GM19239 (cell line): ENCODE results near the gene ATXN1.
"Not testable (repeated sequence)": the region's sequence is repeated elsewhere in the genome, so short reads cannot be mapped to it uniquely, and the experiment has no call there.

Source experiments
- DNase-seq: peaks from one replicate; pipeline ENCODE4 v3.0.0; 2011; ENCODE audit warnings: low spot score; ENCODE audit not compliant: insufficient read length
- FAIRE-seq: peaks from 2 replicates; lab custom pipeline; 2011; peaks lifted over from hg19 to GRCh38; lab: Jason Lieb, UNC

Gene ATXN1

DNA sequence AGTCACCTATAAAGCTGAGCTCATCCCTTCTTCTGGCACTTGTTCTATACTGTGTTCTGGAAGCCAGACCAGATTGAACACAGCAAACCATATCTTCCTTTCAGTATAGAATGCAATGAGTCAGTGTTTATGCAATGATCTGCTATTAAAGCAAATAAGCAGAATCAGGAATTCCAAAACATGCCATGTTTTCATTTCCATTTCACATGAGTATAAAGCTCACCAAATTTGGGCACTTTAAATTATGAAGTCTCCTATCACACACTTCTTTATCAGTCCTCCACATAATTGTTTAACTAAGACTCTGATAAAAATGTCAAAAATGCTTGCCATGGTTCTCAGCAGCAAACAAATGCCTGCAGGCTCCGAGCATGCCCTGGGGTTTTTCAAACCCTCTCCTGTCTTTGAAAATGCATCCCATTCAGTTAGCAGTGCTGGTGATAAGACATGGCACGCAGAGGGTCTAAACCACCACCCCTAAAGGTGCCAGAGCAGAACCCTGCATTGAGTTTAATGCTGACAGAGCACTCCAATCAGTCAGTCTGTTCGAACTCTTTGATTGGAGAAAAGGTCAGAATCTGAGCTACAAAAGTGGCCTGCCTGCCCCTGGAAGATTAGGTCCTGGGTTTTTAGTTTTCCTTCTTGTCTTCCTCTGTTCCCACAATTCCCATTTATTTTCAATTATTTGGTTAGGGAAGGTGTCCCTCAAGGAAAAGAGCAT lies 288.8 kb downstream of the ATXN1 start:
- FAIRE-seq = no peak

GRCh38 chr6:16471910-16472297 lies 289.4 kb downstream of the ATXN1 start:
- no peak for DNase-seq
- FAIRE-seq = no peak

More for the DNA sequence above, 288.8 kb downstream of the ATXN1 start:
- DNase-seq = no peak

- FAIRE-seq (peak; percentile 98), DNase-seq (no peak)
Measured at GRCh38 chr6:16471222-16471909, 289.9 kb downstream of the ATXN1 start.

DNA sequence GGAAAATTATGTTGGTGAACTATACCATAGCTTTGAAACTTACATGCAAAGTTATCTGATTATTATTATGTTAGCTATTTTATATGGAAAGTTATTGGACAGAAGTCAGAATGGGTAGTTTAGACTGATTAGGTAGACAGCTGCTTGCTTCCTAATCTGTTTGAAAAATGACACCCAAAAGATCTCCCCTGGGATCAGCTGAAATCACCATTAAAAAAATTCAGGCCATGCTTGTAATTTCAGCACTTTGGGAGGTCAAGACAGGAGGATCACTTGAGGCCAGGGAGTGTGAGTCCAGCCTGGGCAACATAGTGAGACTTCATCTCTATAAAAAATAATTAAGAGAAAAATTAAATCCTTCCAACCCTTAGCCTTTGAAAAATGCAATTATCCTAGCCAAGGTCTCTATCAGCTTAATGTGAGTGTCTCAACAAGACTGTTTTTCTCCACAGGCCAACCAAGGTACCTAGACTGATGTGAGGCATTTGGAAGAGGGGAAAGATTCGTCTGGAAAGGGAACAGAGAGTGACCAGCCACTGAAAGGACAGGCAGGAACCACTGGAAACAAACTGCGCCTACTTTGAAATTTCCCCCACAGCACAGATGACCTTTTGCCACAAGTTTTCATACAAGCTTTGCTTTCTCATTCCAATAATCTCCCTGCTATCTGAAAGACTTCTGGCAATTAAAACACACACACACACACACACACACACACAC lies 290.6 kb downstream of the ATXN1 start:
- FAIRE-seq = no peak
- no peak for DNase-seq

GRCh38 chr6:16468991-16469615 lies 292.2 kb downstream of the ATXN1 start:
- FAIRE-seq (no peak), DNase-seq (no peak)

DNA sequence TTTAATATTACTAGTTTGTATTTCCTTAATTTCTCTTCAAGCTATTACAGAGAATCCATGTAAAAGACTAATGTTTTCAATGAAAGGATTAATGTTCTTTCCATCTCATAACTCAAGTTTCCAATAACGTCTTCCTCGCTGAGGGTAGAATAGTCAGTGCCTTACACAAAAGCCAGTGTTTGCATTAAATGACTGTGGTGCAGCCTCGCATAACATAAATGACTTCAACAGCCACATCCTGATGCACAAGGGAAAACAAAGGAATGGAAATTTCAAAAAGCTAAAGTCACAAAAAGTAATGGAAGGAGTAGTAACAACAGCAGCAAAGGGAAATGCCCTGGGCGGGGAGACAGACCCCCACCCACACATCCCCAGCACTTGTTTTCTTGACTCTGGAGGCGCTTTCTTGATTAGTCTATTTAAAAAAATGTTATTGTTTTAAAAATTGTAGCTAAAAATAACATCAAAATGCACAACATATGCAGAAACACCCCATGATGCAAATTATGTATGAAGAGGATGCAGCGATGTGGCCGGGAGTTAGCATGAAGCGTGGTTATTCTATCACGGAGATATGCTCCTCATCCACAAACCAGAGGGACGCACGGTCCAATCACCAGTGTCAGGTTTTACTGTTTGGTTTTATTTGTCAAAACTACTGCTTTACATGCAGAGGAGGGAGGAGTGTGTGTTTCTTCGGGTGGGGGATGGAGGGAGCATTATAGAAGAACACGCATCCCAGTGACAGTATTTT lies 294.3 kb downstream of the ATXN1 start:
- no peak for FAIRE-seq
- no peak for DNase-seq

DNA sequence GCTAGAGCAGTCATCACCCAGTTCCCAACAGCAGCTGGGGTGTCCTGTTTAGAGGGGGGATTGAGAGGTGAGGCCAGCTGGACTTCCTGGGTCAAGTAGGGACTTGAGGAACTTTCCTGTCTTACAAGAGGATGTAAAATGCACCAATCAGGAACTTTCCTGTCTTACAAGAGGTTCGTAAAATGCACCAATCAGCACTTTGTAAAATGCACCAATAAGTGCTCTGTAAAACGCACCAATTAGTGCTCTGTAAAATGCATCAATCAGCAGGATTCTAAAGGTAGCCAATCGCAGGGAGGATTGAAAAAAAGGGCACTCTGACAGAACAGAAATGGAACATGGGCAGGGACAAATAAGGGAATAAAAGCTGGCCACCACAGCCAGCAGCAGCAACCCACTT lies 297.2 kb downstream of the ATXN1 start:
- DNase-seq (no peak), FAIRE-seq (no peak)

DNA sequence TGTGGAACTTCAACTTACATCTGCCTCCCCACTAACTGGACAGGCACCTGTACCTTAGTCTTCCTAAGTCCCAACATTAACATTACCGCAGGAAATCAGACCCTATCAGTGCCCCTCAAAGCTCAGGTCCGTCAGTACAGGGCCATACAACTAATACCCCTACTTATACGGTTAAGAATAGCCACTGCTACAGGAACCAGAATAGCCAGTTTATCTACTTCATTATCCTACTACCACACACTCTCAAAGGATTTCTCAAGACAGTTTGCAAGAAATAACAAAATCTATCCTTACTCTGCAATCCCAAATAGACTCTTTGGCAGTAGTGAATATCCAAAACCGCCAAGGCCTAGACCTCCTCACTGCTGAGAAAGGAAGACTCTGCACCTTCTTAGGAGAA lies 298.0 kb downstream of the ATXN1 start:
- not testable (repeated sequence) for FAIRE-seq, DNase-seq

GRCh38 chr6:16461491-16461890 lies 299.8 kb downstream of the ATXN1 start:
- FAIRE-seq (no peak), DNase-seq (no peak)

DNA sequence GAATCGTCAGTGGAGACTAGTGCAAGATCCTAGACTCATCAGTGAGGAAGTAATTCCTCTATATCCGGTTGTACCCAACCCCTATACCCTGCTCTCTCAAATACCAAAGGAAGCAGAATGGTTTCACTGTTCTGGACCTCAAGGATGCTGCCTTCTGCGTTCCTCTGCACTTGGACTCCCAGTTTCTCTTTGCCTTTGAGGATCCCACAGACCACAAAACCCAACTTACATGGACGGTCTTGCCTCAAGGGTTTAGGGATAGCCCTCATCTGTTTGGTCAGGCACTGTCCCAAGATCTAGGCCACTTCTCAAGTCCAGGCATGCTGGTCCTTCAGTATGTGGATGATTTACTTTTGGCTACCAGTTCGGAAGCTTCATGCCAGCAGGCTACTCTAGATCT lies 301.8 kb downstream of the ATXN1 start:
- not testable (repeated sequence) for DNase-seq, FAIRE-seq

GRCh38 chr6:16452348-16452747 lies 308.9 kb downstream of the ATXN1 start:
- peak; percentile 8 for FAIRE-seq
- DNase-seq = no peak

- FAIRE-seq (no peak), DNase-seq (no peak)
Measured at GRCh38 chr6:16450821-16451220, 310.4 kb downstream of the ATXN1 start.

- FAIRE-seq (no peak), DNase-seq (no peak)
Measured at GRCh38 chr6:16450285-16450684, 311.0 kb downstream of the ATXN1 start.

DNA sequence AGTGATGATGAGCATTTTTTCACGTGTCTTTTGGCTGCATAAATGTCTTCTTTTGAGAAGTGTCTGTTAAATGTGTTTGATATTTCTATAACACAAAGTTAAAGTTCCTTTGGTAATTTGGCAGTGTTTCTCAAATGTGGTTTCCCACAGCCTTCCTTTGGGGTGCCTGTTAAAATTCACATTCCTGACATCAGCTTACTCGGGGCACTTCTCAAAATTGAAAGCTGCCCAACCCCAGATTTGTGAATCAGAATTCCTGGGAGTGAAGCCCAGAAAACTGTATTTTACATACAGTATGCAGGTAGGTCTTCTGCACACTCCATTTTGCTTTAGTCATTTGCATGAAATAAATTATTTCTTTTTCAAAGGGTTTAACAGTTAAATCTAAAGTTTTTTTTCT lies 315.0 kb downstream of the ATXN1 start:
- FAIRE-seq = peak; percentile 83
- no peak for DNase-seq

- DNase-seq (no peak), FAIRE-seq (peak; percentile 48)
Measured at GRCh38 chr6:16442031-16442430, 319.2 kb downstream of the ATXN1 start.

DNA sequence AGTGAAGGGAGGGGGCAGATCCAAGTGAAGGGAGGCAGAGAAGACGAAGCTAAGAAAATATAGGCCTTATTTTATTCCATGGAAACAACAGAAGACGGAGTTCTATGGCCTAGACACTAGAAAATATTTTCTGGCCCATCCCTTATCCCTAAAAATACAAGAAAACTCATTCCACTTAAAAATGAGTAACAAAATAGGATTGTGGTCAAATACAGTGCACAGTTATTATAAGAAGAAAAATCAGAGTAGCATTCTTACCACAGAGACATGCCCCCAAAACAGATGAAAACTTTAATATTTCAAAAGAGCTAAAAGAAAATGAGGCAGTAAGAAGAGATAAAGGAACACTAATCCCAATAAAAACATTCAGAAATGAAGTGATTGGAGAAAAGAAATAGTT lies 320.0 kb downstream of the ATXN1 start:
- DNase-seq (no peak), FAIRE-seq (no peak)

- no peak for DNase-seq
- no peak for FAIRE-seq
Measured at GRCh38 chr6:16440636-16441212, 320.5 kb downstream of the ATXN1 start.

DNA sequence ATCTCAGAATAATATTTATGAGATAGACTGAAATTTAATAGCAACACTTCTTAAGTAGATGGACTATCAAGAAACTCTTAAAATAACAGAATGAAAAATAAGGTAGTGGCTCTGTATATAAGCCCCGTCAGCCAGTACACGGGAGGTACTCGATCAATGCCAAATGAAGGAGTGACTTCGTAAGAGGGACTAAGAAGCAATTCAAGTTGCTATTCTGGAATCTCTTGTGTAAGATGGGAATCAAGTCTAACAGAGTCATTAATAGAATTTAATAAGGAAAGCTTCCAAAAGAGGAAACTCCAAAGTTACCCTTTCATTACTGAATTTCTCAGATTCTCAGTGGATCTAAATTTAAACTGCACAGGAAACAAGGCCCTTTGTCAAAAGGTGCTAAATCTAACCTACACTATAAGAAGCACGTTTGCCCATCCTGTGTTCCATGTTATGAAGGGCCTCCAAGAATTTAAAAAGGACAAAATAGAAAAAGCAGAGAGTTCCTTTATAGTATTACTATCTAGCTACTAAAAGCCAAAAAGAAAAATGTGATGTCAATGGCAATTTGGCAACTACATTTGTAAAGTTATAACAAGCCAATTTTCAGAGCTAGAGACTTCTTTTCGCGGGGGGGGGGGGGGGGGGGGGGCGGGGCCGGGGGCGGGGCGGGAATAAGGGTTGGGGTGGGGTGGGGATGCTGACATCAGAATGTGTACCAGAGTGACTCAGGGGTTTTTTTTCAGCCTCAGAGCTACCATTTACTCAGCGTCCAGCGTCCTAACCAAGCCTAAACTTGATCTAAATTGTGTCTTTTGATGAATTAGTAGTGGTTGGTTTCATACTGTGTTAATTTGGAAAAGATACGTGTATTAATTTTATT lies 322.3 kb downstream of the ATXN1 start:
- FAIRE-seq (no peak), DNase-seq (no peak)

DNA sequence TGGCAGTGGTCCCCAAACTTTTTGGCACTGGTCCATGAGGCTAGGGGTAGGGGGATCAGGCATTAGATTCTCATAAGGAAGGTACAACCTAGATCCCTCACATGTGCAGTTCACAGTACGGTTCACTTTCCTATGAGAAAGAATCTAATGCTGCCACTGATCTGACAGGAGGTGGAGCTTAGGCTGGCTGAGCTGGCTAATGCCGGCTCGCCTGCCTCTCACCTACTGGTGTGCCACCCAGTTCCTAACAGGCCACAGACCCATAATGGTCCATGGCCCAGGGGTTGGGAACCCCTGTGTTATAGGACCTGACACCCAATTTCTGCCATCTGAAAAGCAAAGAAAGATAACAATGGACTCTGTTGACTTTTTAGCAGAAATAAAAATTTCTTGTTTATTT lies 323.3 kb downstream of the ATXN1 start:
- FAIRE-seq (no peak), DNase-seq (no peak)
